Neural progenitor cell (in vitro differentiated cells): ENCODE data around the gene PARN. TPM values are rescaled to one million over a fixed set of nuclear protein-coding genes. Genes with fewer than 3 reads are reported as not detected.

ENCODE experiments used
- DNase-seq: peaks from one replicate; pipeline ENCODE4 v3.0.0-alpha.2; 2016; ENCODE audit warnings: low spot score
- H2AFZ ChIP-seq: fragments of 200-600 bp; sonication (generic); replicated peaks from 2 replicates; pipeline ENCODE4 v1.6.1; 2016; ENCODE audit warnings: antibody characterized with exemption
- H3F3A ChIP-seq: fragments of 200-600 bp; sonication (generic); 2 replicates; pipeline ENCODE4 v1.6.1; 2016; ENCODE audit warnings: antibody characterized with exemption, low read depth
- H3K27ac ChIP-seq: fragments of 200-600 bp; sonication (generic); 2 replicates; pipeline ENCODE4 v1.5.1; 2016; ENCODE audit warnings: mild to moderate bottlenecking
- H3K27me3 ChIP-seq: fragments of 200-600 bp; sonication (generic); 2 replicates; pipeline ENCODE4 v1.6.1; 2016; ENCODE audit warnings: mild to moderate bottlenecking, moderate library complexity
- H3K36me3 ChIP-seq: fragments of 200-600 bp; sonication (generic); 2 replicates; pipeline ENCODE4 v1.5.1; 2016
- H3K4me1 ChIP-seq: fragments of 200-600 bp; sonication (generic); 2 replicates; pipeline ENCODE4 v1.6.1; 2016; ENCODE audit warnings: mixed run types
- H3K4me2 ChIP-seq: fragments of 200-600 bp; sonication (generic); 2 replicates; pipeline ENCODE4 v1.6.1; 2016
- H3K4me3 ChIP-seq: fragments of 200-600 bp; sonication (generic); 2 replicates; pipeline ENCODE4 v1.5.1; 2016
- H3K79me2 ChIP-seq: fragments of 200-600 bp; sonication (generic); 2 replicates; pipeline ENCODE4 v1.6.1; 2016; ENCODE audit warnings: low read depth
- H3K9ac ChIP-seq: fragments of 200-600 bp; sonication (generic); 2 replicates; pipeline ENCODE4 v1.6.1; 2016
- H3K9me3 ChIP-seq: fragments of 200-600 bp; sonication (generic); 2 replicates; pipeline ENCODE4 v1.5.1; 2016; ENCODE audit warnings: low read depth
- H4K20me1 ChIP-seq: fragments of 200-600 bp; sonication (generic); 2 replicates; pipeline ENCODE4 v1.6.1; 2016; ENCODE audit warnings: low read depth
- H3K27ac Mint-ChIP-seq: 3 replicates; pipeline ENCODE4 v1.8.0; 2021; ENCODE audit warnings: mixed read lengths
- H3K27me3 Mint-ChIP-seq: 2 replicates; pipeline ENCODE4 v1.8.0; 2022; ENCODE audit warnings: low read depth, mild to moderate bottlenecking, inconsistent platforms, moderate library complexity, mixed read lengths; ENCODE audit not compliant: insufficient read depth
- H3K36me3 Mint-ChIP-seq: 3 replicates; pipeline ENCODE4 v1.8.0; 2021; ENCODE audit warnings: mixed read lengths
- H3K4me1 Mint-ChIP-seq: 3 replicates; pipeline ENCODE4 v1.8.0; 2021; ENCODE audit warnings: mixed read lengths
- H3K4me3 Mint-ChIP-seq: 3 replicates; pipeline ENCODE4 v1.8.0; 2021; ENCODE audit warnings: mild to moderate bottlenecking, moderate library complexity, mixed read lengths
- H3K9me3 Mint-ChIP-seq: 3 replicates; pipeline ENCODE4 v1.8.0; 2020; ENCODE audit warnings: mixed read lengths
- EZH2 ChIP-seq: fragments of 200-600 bp; sonication (generic); IDR thresholded peaks from 2 replicates; pipeline ENCODE4 v1.6.1; 2017; ENCODE audit warnings: antibody characterized with exemption, mild to moderate bottlenecking, moderate library complexity
- EZH2phosphoT487 ChIP-seq: fragments of 200-600 bp; sonication (generic); IDR thresholded peaks from 2 replicates; pipeline ENCODE4 v1.6.1; 2017; ENCODE audit warnings: antibody characterized with exemption
- total RNA-seq: library from RNA; depleted of rRNA; stranded (reverse); fragments of >200 nt; gene quantifications from 2 replicates; pipeline ENCODE4 v1.2.3, GENCODE V29; 2015; ENCODE audit warnings: low replicate concordance
- TF ChIP-seq, protein P1 (sequence below): fragments of 200-600 bp; sonication (generic); IDR thresholded peaks from 2 replicates; pipeline ENCODE4 v1.5.1; 2017; ENCODE audit warnings: antibody characterized with exemption, mild to moderate bottlenecking

PARN gene
- total RNA-seq, 1 donor from 2014 or later = 53.5 TPM

DNA sequence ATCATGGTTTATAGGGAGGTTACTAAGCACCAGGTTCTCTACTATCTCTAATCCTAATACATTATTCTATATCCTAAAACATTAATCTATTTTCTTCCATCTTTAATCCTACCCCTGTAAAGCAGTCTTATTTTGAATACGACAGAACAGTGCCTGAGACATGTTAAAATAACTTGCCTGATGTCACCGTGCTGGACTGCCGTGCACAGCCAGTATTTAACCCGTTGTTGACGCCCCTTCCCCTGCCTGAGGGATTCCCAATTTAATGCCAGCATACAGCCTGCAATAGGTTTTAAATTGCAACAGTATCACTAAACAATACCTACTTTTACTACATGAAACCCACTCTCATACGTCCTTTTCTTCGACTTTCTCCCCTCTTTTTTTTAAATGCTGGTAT, 133.3 kb downstream of the PARN start:
- Histone ChIP-seq H2AFZ (no peak overlapping the region), H3K9ac (no peak overlapping the region), H3F3A (no peaks in the 10 kb centered on the region), H3K4me2 (peak overlapping the region; percentile 3), H3K4me1 (peaks cover 27% of the 10 kb centered on the region), H3K27ac (no peak overlapping the region), H3K4me3 (no peak overlapping the region), H3K9me3 (no peaks in the 10 kb centered on the region), H3K27me3 (no peaks in the 10 kb centered on the region), H3K36me3 (no peaks in the 10 kb centered on the region), H3K79me2 (no peaks in the 10 kb centered on the region), H4K20me1 (peaks cover 14% of the 10 kb centered on the region)
- no peak overlapping the region for H3K27ac Mint-ChIP-seq
- peaks cover 27% of the 10 kb centered on the region for H3K4me1 Mint-ChIP-seq
- DNase-seq = no peak
- H3K27me3 Mint-ChIP-seq = peaks cover 2% of the 10 kb centered on the region
- TF ChIP-seq EZH2phosphoT487 (no peak), EZH2 (no peak)
- TF ChIP-seq, protein P1, sequence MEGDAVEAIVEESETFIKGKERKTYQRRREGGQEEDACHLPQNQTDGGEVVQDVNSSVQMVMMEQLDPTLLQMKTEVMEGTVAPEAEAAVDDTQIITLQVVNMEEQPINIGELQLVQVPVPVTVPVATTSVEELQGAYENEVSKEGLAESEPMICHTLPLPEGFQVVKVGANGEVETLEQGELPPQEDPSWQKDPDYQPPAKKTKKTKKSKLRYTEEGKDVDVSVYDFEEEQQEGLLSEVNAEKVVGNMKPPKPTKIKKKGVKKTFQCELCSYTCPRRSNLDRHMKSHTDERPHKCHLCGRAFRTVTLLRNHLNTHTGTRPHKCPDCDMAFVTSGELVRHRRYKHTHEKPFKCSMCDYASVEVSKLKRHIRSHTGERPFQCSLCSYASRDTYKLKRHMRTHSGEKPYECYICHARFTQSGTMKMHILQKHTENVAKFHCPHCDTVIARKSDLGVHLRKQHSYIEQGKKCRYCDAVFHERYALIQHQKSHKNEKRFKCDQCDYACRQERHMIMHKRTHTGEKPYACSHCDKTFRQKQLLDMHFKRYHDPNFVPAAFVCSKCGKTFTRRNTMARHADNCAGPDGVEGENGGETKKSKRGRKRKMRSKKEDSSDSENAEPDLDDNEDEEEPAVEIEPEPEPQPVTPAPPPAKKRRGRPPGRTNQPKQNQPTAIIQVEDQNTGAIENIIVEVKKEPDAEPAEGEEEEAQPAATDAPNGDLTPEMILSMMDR = no peak
- no peak overlapping the region for H3K4me3 Mint-ChIP-seq
- no peaks in the 10 kb centered on the region for H3K9me3 Mint-ChIP-seq
- H3K36me3 Mint-ChIP-seq = no peaks in the 10 kb centered on the region

DNA sequence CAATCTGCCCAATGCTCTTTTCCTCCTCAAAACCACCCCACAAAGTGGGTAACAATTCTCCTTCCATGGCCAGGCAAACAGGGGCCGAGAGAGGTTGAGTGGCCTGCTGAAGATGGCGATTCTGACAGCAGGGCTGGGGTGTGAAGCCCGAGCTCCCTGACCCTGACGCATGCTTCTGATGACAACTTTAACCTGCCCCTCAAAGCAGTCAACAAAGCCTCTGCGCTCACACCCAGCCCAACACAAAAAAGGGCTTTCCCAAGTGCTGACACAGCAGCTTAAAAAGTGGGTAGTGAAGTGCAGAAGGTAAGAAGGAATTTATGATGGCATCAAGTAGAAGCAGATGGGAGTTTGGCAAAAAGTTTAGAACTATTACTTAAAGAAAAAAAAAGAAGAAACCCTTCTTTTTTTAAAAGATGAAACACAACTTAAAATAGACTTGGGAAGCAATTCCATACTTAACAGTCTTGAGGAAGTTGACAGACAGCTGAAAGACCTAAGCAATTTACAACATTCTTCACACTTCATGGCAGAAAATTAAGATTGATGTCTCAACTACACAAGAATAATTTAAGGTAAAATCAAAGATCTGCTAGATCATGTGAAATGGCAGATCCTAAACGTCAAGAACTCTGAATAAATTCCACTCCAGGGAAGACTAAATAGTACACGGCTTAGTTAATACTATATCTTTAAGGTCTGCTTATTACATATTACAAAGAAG, 133.9 kb downstream of the PARN start:
- H3K9me3 Mint-ChIP-seq = no peaks in the 10 kb centered on the region
- Histone ChIP-seq H3K36me3 (no peaks in the 10 kb centered on the region), H3F3A (no peaks in the 10 kb centered on the region), H3K9ac (no peak overlapping the region), H3K4me2 (peak overlapping the region; percentile 16), H3K4me1 (peaks cover 22% of the 10 kb centered on the region), H3K9me3 (no peaks in the 10 kb centered on the region), H3K27me3 (no peaks in the 10 kb centered on the region), H3K27ac (no peak overlapping the region), H2AFZ (no peak overlapping the region), H3K79me2 (no peaks in the 10 kb centered on the region), H4K20me1 (peaks cover 14% of the 10 kb centered on the region), H3K4me3 (no peak overlapping the region)
- H3K36me3 Mint-ChIP-seq = no peaks in the 10 kb centered on the region
- TF ChIP-seq, protein P1 = no peak
- no peak for TF ChIP-seq EZH2
- H3K4me1 Mint-ChIP-seq = peaks cover 22% of the 10 kb centered on the region
- no peak overlapping the region for H3K4me3 Mint-ChIP-seq
- H3K27ac Mint-ChIP-seq = no peak overlapping the region
- no peaks in the 10 kb centered on the region for H3K27me3 Mint-ChIP-seq
- peak; percentile 47 for DNase-seq

DNA sequence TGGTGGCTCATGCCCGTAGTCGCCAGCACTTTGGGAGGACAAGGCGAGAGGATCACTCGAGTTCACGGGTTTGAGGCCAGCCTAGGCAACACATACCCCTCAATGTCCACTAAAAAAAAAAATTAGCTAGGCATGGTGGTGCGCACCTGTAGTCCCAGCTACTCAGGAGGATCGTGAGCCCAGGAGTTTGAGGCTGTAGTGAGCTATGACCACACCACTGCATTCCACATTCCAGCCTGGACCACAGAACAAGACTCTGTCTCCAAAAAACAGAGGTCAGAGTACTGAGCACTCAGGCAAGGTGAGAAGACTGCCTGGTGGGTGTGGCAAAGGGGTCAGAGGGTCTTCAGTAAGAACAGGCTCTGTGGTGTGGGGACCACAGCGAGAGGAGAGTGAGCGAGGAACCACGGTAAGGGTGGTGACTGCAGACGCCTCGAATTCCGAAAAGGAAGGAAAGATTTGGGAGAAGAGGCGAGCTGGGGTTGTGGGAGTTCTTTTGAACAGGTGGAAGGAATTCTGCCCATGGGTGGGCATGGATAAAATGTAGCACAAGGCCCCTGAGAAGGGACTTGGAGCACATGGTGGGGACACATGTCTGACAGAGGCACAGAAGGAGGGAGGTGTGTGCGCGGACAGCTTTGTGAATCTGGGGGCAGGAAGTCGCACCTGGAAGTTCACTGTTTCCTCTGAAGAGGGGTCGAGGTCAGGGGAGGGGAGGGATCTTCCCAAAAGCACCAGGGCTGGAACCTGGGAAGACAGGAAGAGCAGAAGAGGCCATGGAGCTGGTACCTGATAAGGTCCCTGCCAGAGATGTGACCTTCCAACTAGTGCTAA, 134.6 kb downstream of the PARN start:
- Histone ChIP-seq H3K27me3 (no peaks in the 10 kb centered on the region), H3K79me2 (no peaks in the 10 kb centered on the region), H3K4me1 (peaks cover 22% of the 10 kb centered on the region), H3K4me2 (peak overlapping the region; percentile 16), H4K20me1 (peaks cover 14% of the 10 kb centered on the region), H3F3A (no peaks in the 10 kb centered on the region), H3K27ac (no peak overlapping the region), H3K9me3 (no peaks in the 10 kb centered on the region), H3K36me3 (no peaks in the 10 kb centered on the region), H2AFZ (no peak overlapping the region), H3K4me3 (no peak overlapping the region), H3K9ac (no peak overlapping the region)
- DNase-seq = no peak
- no peaks in the 10 kb centered on the region for H3K27me3 Mint-ChIP-seq
- H3K9me3 Mint-ChIP-seq = no peaks in the 10 kb centered on the region
- peaks cover 22% of the 10 kb centered on the region for H3K4me1 Mint-ChIP-seq
- TF ChIP-seq, protein P1 = no peak
- TF ChIP-seq EZH2 (no peak), EZH2phosphoT487 (no peak)
- H3K36me3 Mint-ChIP-seq = no peaks in the 10 kb centered on the region
- no peak overlapping the region for H3K4me3 Mint-ChIP-seq
- H3K27ac Mint-ChIP-seq = peak overlapping the region; percentile 5
